Thoracic aorta (tissue), 2 donors: ENCODE measurements around the gene NLRP8. TPM values are rescaled to one million over a fixed set of nuclear protein-coding genes. Genes with fewer than 3 reads are reported as not detected.
"Not testable (repeated sequence)": the region's sequence is repeated elsewhere in the genome, so short reads cannot be mapped to it uniquely, and the experiment has no call there.

Source experiments
- ATAC-seq: fragments of 150-250 bp; one replicate; pipeline ENCODE4 v1.8.0; 2017; ENCODE audit warnings: low read depth; ENCODE audit not compliant: insufficient number of reproducible peaks, low FRiP score
- DNase-seq: peaks from one replicate; pipeline ENCODE4 v3.0.0-alpha.2; 2020; ENCODE audit warnings: low spot score
- H3K27ac ChIP-seq, 2 donors: fragments of 200-600 bp; sonication (generic); 1 replicate in 1 of 2; 2 replicates in 1 of 2; pipeline ENCODE4 v1.5.1; 2016; ENCODE audit warnings: mild to moderate bottlenecking in 2 of 2, moderate library complexity in 2 of 2
- H3K27me3 ChIP-seq: fragments of 200-600 bp; sonication (generic); replicated peaks from 2 replicates; pipeline ENCODE4 v1.6.0; 2016; ENCODE audit warnings: mild to moderate bottlenecking; ENCODE audit not compliant: insufficient read depth
- H3K36me3 ChIP-seq: fragments of 200-600 bp; sonication (generic); one replicate; pipeline ENCODE4 v1.5.1; 2016
- H3K4me1 ChIP-seq, 2 donors: fragments of 200-600 bp; sonication (generic); 1 replicate in 1 of 2; 2 replicates in 1 of 2; pipeline versions ENCODE4 v1.5.1 to v1.6.0; 2016; ENCODE audit warnings: low read depth in 2 of 2, mild to moderate bottlenecking in 1 of 2; ENCODE audit not compliant: control insufficient read depth in 1 of 2
- H3K4me3 ChIP-seq: fragments of 200-600 bp; sonication (generic); 2 replicates; pipeline ENCODE4 v1.5.1; 2016; ENCODE audit warnings: mild to moderate bottlenecking
- H3K9me3 ChIP-seq: fragments of 200-600 bp; sonication (generic); 2 replicates; pipeline ENCODE4 v1.5.1; 2016
- total RNA-seq, 2 donors: library from RNA; depleted of rRNA; stranded (reverse); fragments of >200 nt; gene quantifications; one replicate each; pipeline versions ENCODE4 v1.1.0 to v1.2.3, GENCODE V29; 2016
- TF ChIP-seq, protein P1 (sequence below): fragments of 200-600 bp; sonication (generic); IDR thresholded peaks from one replicate; pipeline ENCODE4 v1.5.1; 2019; ENCODE audit warnings: antibody characterized with exemption

The NLRP8 gene
- total RNA-seq, 2 donors from 2014 or later = not detected

- TF ChIP-seq, protein P1, sequence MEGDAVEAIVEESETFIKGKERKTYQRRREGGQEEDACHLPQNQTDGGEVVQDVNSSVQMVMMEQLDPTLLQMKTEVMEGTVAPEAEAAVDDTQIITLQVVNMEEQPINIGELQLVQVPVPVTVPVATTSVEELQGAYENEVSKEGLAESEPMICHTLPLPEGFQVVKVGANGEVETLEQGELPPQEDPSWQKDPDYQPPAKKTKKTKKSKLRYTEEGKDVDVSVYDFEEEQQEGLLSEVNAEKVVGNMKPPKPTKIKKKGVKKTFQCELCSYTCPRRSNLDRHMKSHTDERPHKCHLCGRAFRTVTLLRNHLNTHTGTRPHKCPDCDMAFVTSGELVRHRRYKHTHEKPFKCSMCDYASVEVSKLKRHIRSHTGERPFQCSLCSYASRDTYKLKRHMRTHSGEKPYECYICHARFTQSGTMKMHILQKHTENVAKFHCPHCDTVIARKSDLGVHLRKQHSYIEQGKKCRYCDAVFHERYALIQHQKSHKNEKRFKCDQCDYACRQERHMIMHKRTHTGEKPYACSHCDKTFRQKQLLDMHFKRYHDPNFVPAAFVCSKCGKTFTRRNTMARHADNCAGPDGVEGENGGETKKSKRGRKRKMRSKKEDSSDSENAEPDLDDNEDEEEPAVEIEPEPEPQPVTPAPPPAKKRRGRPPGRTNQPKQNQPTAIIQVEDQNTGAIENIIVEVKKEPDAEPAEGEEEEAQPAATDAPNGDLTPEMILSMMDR = no peak
- DNase-seq = no peak
- H3K27ac ChIP-seq = no peak overlapping the region
- H3K9me3 ChIP-seq = no peaks in the 10 kb centered on the region
- no peak overlapping the region for H3K4me3 ChIP-seq
- ATAC-seq = no peak
- H3K4me1 ChIP-seq = no peaks in the 10 kb centered on the region
- H3K36me3 ChIP-seq = no peaks in the 10 kb centered on the region
- no peaks in the 10 kb centered on the region for H3K27me3 ChIP-seq
Measured at GRCh38 chr19:55993492-55993891, 45.9 kb downstream of the NLRP8 start.

DNA sequence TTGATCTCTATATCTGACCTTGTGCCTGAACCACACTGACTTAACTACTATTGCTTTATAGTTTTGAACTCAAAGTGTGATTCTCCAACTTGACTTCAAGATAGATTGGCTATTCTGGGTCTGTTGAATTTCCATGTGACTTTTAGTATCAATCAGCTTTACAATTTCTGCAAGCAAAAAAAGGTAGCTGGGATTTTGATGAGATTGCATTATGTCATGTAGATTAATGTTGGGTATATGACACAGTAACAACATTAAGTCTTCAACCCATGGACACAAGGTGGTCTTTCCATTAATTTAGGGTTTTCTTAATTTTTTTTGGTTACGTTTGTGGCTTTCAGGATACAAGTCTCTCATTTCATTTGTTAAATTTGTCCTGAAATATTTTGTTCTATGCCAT lies 67.1 kb downstream of the NLRP8 start:
- TF ChIP-seq, protein P1 = no peak
- no peaks in the 10 kb centered on the region for H3K9me3 ChIP-seq
- H3K4me3 ChIP-seq = no peak overlapping the region
- H3K27ac ChIP-seq = no peak overlapping the region
- H3K4me1 ChIP-seq = no peaks in the 10 kb centered on the region
- H3K36me3 ChIP-seq = no peaks in the 10 kb centered on the region
- no peak for DNase-seq
- no peak for ATAC-seq
- H3K27me3 ChIP-seq = no peaks in the 10 kb centered on the region

DNA sequence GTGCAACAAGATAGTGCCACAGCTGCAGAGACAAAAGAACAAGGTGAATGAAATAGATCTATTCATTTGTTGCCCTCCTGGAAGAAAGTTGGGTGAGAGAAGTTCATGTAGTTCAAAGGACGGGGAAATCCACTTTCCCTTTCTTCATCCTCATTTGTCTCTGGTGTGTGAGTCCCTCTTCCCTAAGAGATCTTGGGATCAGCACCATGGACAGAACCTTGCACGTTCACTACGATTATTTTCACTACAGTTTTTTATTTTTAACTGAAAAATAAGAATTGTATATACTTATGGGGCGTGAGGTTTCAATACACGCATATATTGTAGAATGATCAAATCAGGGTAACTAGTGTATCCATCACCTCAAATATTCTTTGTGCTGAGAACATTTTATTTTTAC lies 68.1 kb downstream of the NLRP8 start:
- TF ChIP-seq, protein P1 = no peak
- DNase-seq (no peak), ATAC-seq (no peak)
- no peaks in the 10 kb centered on the region for H3K4me1 ChIP-seq
- no peaks in the 10 kb centered on the region for H3K9me3 ChIP-seq
- no peak overlapping the region for H3K27ac ChIP-seq
- H3K36me3 ChIP-seq = no peaks in the 10 kb centered on the region
- no peak overlapping the region for H3K4me3 ChIP-seq
- no peaks in the 10 kb centered on the region for H3K27me3 ChIP-seq

- H3K4me1 ChIP-seq, DNase-seq, H3K27ac ChIP-seq, H3K9me3 ChIP-seq, H3K27me3 ChIP-seq, H3K4me3 ChIP-seq, H3K36me3 ChIP-seq, ATAC-seq: not testable (repeated sequence)
Measured at GRCh38 chr19:56019325-56019724, 71.7 kb downstream of the NLRP8 start.

- H3K4me3 ChIP-seq, H3K4me1 ChIP-seq, H3K27ac ChIP-seq, H3K36me3 ChIP-seq, H3K27me3 ChIP-seq, ATAC-seq, H3K9me3 ChIP-seq, DNase-seq: not testable (repeated sequence)
Measured at GRCh38 chr19:56020355-56020975, 72.8 kb downstream of the NLRP8 start.

DNA sequence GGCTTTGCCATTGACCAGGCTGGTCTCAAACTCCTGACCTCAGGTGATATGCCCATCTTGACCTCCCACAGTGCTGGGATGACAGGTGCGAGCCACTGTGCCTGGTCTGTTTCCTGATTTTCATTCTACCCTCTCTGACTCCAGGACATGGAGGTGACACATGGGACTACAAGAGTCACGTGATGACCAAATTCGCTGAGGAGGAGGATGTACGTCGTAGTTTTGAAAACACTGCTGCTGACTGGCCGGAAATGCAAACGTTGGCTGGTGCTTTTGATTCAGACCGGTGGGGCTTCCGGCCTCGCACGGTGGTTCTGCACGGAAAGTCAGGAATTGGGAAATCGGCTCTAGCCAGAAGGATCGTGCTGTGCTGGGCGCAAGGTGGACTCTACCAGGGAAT lies 79.1 kb downstream of the NLRP8 start:
- H3K36me3 ChIP-seq = no peaks in the 10 kb centered on the region
- H3K9me3 ChIP-seq = no peaks in the 10 kb centered on the region
- TF ChIP-seq, protein P1 = no peak
- no peak for ATAC-seq
- H3K4me1 ChIP-seq = no peaks in the 10 kb centered on the region
- DNase-seq = no peak
- H3K4me3 ChIP-seq = no peak overlapping the region
- H3K27ac ChIP-seq = no peak overlapping the region
- no peaks in the 10 kb centered on the region for H3K27me3 ChIP-seq

Other genes with a start within 250 kb of the NLRP8 start
- not detected for gene NLRP9, start 209.4 kb upstream of the NLRP8 start, total RNA-seq
- gene RFPL4A, start 188.7 kb upstream of the NLRP8 start, total RNA-seq = not detected
- not detected for gene RFPL4AL1, start 178.7 kb upstream of the NLRP8 start, total RNA-seq
- gene NLRP11, start 115.8 kb upstream of the NLRP8 start, total RNA-seq = not detected
- gene NLRP4, start 111.3 kb upstream of the NLRP8 start, total RNA-seq = not detected
- not detected for gene NLRP13, start 15.5 kb upstream of the NLRP8 start, total RNA-seq
- not detected for gene NLRP5, start 38.9 kb downstream of the NLRP8 start, total RNA-seq
- 10 to 100 TPM; 13.4 to 18.7 TPM for gene ZNF787, start 173.5 kb downstream of the NLRP8 start, total RNA-seq
- gene ZNF444, start 193.5 kb downstream of the NLRP8 start, total RNA-seq = 10 to 100 TPM; 28.2 to 31.0 TPM
- gene GALP, start 228.2 kb downstream of the NLRP8 start, total RNA-seq = not detected
- not detected for gene ZSCAN5B, start 250.0 kb downstream of the NLRP8 start, total RNA-seq